B cell (primary cell): ENCODE data around the gene STYX.

Experiments used
- CTCF ChIP-seq: fragments of 200-600 bp; IDR thresholded peaks from one replicate; pipeline ENCODE4 v1.8.0; 2022; ENCODE audit warnings: antibody characterized with exemption, mild to moderate bottlenecking
- EZH2 ChIP-seq: IDR thresholded peaks from 2 replicates; pipeline ENCODE4 v1.6.1; 2012; ENCODE audit warnings: borderline replicate concordance, low read depth, mild to moderate bottlenecking, moderate library complexity, low read length; ENCODE audit not compliant: insufficient read depth, poor library complexity, severe bottlenecking

DNA sequence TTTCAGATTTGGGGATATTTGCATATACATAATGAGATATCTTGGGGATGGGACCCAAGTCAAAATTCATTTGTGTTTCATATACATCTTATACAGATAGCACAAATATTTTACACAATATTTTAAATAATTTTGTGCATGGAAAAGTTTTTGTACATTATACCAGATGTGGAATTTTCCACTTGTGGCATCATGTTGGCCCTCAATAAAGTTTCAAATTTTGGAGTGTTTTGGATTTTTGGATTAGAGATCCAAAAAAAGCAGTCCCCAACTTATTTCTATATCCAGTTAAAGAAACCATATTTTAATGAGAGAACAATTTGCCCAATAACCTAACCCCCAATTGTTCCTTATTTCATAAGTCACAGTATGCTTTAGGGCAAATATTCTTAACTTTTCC, 56.9 kb downstream of the STYX start:
- no peak for TF ChIP-seq CTCF
- TF ChIP-seq EZH2 = no peak
